GM12878 (cell line): Measurements from ENCODE around the gene LDB3. TPM values are rescaled to one million over a fixed set of nuclear protein-coding genes. Genes with fewer than 3 reads are reported as not detected.

Experiments used
- ASH2L ChIP-seq: fragments of 300-600, 200-600 bp; sonication (generic); IDR thresholded peaks from 2 replicates; pipeline ENCODE4 v1.6.1; 2017; ENCODE audit warnings: low read depth, mild to moderate bottlenecking, borderline replicate concordance
- BMI1 ChIP-seq: fragments of 450-650 bp; IDR thresholded peaks from 2 replicates; pipeline ENCODE4 v1.6.1; 2016; ENCODE audit warnings: mild to moderate bottlenecking, moderate library complexity, borderline replicate concordance
- DPF2 ChIP-seq: fragments of 450-650 bp; IDR thresholded peaks from 2 replicates; pipeline ENCODE4 v1.6.1; 2017; ENCODE audit warnings: mild to moderate bottlenecking
- EED ChIP-seq: sonication (generic); IDR thresholded peaks from 2 replicates; pipeline ENCODE4 v1.6.1; 2016; ENCODE audit warnings: antibody characterized with exemption, low read depth
- ETV6 ChIP-seq, 2 experiments: fragments of 450-650 bp in 1 of 2; IDR thresholded peaks in 1 of 2; conservative IDR thresholded peaks in 1 of 2; 2 replicates each; pipeline ENCODE4 v1.6.1; 2014; ENCODE audit warnings: antibody characterized with exemption in 1 of 2, borderline replicate concordance in 1 of 2, low read depth in 1 of 2, mild to moderate bottlenecking in 1 of 2, moderate library complexity in 1 of 2
- HDAC2 ChIP-seq: fragments of 200-600 bp; sonication (generic); IDR thresholded peaks from 2 replicates; pipeline ENCODE4 v1.6.1; 2017
- MEF2B ChIP-seq: fragments of 450-650 bp; IDR thresholded peaks from 2 replicates; pipeline ENCODE4 v1.6.1; 2018; ENCODE audit warnings: mild to moderate bottlenecking, moderate library complexity; ENCODE audit not compliant: partially characterized antibody, poor library complexity, severe bottlenecking
- MTA2 ChIP-seq: fragments of 450-650 bp; IDR thresholded peaks from 2 replicates; pipeline ENCODE4 v1.6.1; 2016; ENCODE audit warnings: low read depth, mild to moderate bottlenecking, moderate library complexity
- MYC ChIP-seq: IDR thresholded peaks from 2 replicates; pipeline ENCODE4 v1.6.1; 2011; ENCODE audit warnings: mild to moderate bottlenecking, low read length, moderate library complexity, inconsistent platforms; ENCODE audit not compliant: insufficient read depth, insufficient replicate concordance, insufficient read length, severe bottlenecking
- NFIC ChIP-seq: IDR thresholded peaks from 2 replicates; pipeline ENCODE4 v1.6.1; 2012; ENCODE audit warnings: low read depth, mild to moderate bottlenecking, inconsistent platforms, low read length, moderate library complexity
- NFYB ChIP-seq: IDR thresholded peaks from 2 replicates; pipeline ENCODE4 v1.6.1; 2011; ENCODE audit warnings: low read depth, mild to moderate bottlenecking, low read length, improper control_type of control experiment, moderate library complexity; ENCODE audit not compliant: insufficient read depth
- POLR2A ChIP-seq: IDR thresholded peaks from 2 replicates; pipeline ENCODE4 v1.6.1; 2011; ENCODE audit warnings: low read depth, mild to moderate bottlenecking, low read length
- SMC3 ChIP-seq: IDR thresholded peaks from 2 replicates; pipeline ENCODE4 v1.6.1; 2011; ENCODE audit warnings: low read length, improper control_type of control experiment, borderline replicate concordance
- ZSCAN29 ChIP-seq: fragments of 450-650 bp; IDR thresholded peaks from 2 replicates; pipeline ENCODE4 v1.6.1; 2017; ENCODE audit warnings: mild to moderate bottlenecking, moderate library complexity
- ZZZ3 ChIP-seq: IDR thresholded peaks from 2 replicates; pipeline ENCODE4 v1.6.1; 2011; ENCODE audit warnings: low read depth; ENCODE audit not compliant: control insufficient read depth, insufficient read length
- polyA plus RNA-seq, 11 experiments: library from polyadenylated mRNA; depleted of rRNA in 4 of 11; unstranded in 6 of 11; stranded (reverse) in 5 of 11; fragments of >200 nt; fragmentation: Nextera tagmentation in 4 of 11; fragmentation: Illumina TruSeq in 1 of 11; extraction: Ambion mirVana in 4 of 11; extraction: Trizol in 1 of 11; gene quantifications; 1 replicate in 1 of 11; 2 replicates in 10 of 11; pipeline versions ENCODE4 v1.2.1 to v1.2.3, GENCODE V29; 2011 to 2016; ENCODE audit warnings: inconsistent platforms in 2 of 11, missing spikeins in 2 of 11, low read depth in 1 of 11
- total RNA-seq, 4 experiments: library from RNA; depleted of rRNA in 3 of 4; stranded (reverse); fragments of >200 nt in 3 of 4; fragmentation: Illumina TruSeq in 1 of 4; extraction: Trizol in 1 of 4; gene quantifications; 2 replicates each; pipeline versions ENCODE4 v1.2.1 to v1.2.3, GENCODE V29; 2013 to 2021
- TF ChIP-seq, protein P1 (sequence below): fragments of 450-650 bp; formaldehyde crosslinking; IDR thresholded peaks from 2 replicates; pipeline ENCODE4 v1.4.0; 2020; ENCODE audit warnings: mild to moderate bottlenecking, moderate library complexity
- TF ChIP-seq, protein P2 (sequence below): fragments of 150-350 bp; IDR thresholded peaks from 2 replicates; pipeline ENCODE4 v1.6.1; 2014; ENCODE audit warnings: mild to moderate bottlenecking, low read depth, low read length
- TF ChIP-seq, protein P3 (sequence below): IDR thresholded peaks from 2 replicates; pipeline ENCODE4 v1.6.1; 2012; ENCODE audit warnings: low read depth, low read length, improper control_type of control experiment
- TF ChIP-seq, protein P4 (sequence below), 3 experiments: IDR thresholded peaks in 2 of 3; conservative IDR thresholded peaks in 1 of 3; 2 replicates each; pipeline ENCODE4 v1.5.1; 2011; ENCODE audit warnings: low read depth in 3 of 3, low read length in 3 of 3, mild to moderate bottlenecking in 3 of 3, control low read depth in 2 of 3, moderate library complexity in 2 of 3, inconsistent platforms in 1 of 3, mixed read lengths in 1 of 3; ENCODE audit not compliant: control insufficient read depth in 2 of 3, insufficient read depth in 1 of 3; ENCODE audit errors: extremely low read depth in 1 of 3

Gene LDB3
- total and polyA plus RNA-seq, 10 of the 15 experiments (the other 5 are each of a cell fraction or from before 2014, with no cell fraction given): 0.02 to 0.07 (median 0.04) TPM; not detected in 1

DNA sequence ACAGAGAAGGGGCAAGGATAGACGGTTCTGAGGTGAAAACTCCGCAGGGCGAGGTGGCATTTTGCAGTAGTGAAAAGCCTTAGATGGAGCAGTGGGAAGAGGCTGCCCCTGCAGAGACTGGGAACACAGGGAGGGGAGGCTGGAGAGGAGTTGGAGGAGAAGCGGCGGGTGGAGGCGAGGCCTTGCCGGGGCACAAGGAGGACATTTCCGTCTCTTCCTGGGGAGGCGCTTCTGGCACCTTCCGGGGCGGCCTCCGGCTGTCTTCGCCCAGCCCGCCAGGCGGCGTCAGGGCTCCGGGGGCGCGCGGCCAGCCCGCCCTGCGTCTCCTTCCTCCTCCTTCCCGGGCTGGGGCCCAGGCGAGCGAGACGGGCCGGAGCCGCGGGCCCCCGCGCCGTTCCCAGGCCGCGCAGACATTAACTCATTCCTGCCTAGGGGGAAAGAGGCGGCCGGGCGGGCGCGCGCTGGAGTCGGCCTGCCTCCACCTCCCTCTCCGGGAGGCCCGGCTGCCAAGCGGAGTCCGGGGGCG, 42.7 kb downstream of the LDB3 start (continued):
- TF ChIP-seq ZSCAN29 (no peak), NFIC (no peak), ZZZ3 (no peak), HDAC2 (no peak), ASH2L (0 out of 2 replicates have a peak, but pooled peaks have one; percentile 32), MYC (no peak), DPF2 (peak; percentile 83; the same call in 1 of the 2 replicates), BMI1 (no peak), NFYB (no peak), MEF2B (no peak), SMC3 (peak; percentile 89), ETV6 (conservative IDR thresholded peaks at IDR 0.05 in 1 of 2, IDR thresholded peaks at IDR 0.05 in 1 of 2; ENCODE audit: borderline replicate concordance in 1 of 2, low read depth in 1 of 2) (peak in 1 of 2 experiments; percentile 67; a peak in 2 of 4 replicates), EED (peak; percentile 55), MTA2 (no peak), POLR2A (peak; percentile 81)
- TF ChIP-seq, protein P1, sequence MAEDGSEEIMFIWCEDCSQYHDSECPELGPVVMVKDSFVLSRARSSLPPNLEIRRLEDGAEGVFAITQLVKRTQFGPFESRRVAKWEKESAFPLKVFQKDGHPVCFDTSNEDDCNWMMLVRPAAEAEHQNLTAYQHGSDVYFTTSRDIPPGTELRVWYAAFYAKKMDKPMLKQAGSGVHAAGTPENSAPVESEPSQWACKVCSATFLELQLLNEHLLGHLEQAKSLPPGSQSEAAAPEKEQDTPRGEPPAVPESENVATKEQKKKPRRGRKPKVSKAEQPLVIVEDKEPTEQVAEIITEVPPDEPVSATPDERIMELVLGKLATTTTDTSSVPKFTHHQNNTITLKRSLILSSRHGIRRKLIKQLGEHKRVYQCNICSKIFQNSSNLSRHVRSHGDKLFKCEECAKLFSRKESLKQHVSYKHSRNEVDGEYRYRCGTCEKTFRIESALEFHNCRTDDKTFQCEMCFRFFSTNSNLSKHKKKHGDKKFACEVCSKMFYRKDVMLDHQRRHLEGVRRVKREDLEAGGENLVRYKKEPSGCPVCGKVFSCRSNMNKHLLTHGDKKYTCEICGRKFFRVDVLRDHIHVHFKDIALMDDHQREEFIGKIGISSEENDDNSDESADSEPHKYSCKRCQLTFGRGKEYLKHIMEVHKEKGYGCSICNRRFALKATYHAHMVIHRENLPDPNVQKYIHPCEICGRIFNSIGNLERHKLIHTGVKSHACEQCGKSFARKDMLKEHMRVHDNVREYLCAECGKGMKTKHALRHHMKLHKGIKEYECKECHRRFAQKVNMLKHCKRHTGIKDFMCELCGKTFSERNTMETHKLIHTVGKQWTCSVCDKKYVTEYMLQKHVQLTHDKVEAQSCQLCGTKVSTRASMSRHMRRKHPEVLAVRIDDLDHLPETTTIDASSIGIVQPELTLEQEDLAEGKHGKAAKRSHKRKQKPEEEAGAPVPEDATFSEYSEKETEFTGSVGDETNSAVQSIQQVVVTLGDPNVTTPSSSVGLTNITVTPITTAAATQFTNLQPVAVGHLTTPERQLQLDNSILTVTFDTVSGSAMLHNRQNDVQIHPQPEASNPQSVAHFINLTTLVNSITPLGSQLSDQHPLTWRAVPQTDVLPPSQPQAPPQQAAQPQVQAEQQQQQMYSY (CRISPR knock-in tag): no peak
- TF ChIP-seq, protein P2, sequence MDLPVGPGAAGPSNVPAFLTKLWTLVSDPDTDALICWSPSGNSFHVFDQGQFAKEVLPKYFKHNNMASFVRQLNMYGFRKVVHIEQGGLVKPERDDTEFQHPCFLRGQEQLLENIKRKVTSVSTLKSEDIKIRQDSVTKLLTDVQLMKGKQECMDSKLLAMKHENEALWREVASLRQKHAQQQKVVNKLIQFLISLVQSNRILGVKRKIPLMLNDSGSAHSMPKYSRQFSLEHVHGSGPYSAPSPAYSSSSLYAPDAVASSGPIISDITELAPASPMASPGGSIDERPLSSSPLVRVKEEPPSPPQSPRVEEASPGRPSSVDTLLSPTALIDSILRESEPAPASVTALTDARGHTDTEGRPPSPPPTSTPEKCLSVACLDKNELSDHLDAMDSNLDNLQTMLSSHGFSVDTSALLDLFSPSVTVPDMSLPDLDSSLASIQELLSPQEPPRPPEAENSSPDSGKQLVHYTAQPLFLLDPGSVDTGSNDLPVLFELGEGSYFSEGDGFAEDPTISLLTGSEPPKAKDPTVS: no peak
- TF ChIP-seq, protein P3, sequence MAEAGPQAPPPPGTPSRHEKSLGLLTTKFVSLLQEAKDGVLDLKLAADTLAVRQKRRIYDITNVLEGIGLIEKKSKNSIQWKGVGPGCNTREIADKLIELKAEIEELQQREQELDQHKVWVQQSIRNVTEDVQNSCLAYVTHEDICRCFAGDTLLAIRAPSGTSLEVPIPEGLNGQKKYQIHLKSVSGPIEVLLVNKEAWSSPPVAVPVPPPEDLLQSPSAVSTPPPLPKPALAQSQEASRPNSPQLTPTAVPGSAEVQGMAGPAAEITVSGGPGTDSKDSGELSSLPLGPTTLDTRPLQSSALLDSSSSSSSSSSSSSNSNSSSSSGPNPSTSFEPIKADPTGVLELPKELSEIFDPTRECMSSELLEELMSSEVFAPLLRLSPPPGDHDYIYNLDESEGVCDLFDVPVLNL: peak; percentile 27; the same call in 1 of the 2 replicates
- TF ChIP-seq, protein P4, sequence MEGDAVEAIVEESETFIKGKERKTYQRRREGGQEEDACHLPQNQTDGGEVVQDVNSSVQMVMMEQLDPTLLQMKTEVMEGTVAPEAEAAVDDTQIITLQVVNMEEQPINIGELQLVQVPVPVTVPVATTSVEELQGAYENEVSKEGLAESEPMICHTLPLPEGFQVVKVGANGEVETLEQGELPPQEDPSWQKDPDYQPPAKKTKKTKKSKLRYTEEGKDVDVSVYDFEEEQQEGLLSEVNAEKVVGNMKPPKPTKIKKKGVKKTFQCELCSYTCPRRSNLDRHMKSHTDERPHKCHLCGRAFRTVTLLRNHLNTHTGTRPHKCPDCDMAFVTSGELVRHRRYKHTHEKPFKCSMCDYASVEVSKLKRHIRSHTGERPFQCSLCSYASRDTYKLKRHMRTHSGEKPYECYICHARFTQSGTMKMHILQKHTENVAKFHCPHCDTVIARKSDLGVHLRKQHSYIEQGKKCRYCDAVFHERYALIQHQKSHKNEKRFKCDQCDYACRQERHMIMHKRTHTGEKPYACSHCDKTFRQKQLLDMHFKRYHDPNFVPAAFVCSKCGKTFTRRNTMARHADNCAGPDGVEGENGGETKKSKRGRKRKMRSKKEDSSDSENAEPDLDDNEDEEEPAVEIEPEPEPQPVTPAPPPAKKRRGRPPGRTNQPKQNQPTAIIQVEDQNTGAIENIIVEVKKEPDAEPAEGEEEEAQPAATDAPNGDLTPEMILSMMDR (IDR thresholded peaks at IDR 0.05 in 2 of 3, conservative IDR thresholded peaks at IDR 0.05 in 1 of 3; ENCODE audit: control insufficient read depth in 2 of 3, extremely low read depth in 1 of 3, insufficient read depth in 1 of 3, low read depth in 3 of 3, low read length in 3 of 3): peak; percentile 73 to 98 (median 90); a peak in 5 of 6 replicates
